ENCODE results near the gene SERPINB6. TPM values are rescaled to one million over a fixed set of nuclear protein-coding genes. Genes with fewer than 3 reads are reported as not detected.
"Not testable (repeated sequence)": the region's sequence is repeated elsewhere in the genome, so short reads cannot be mapped to it uniquely, and the experiment has no call there.

Gene SERPINB6
- polyA plus RNA-seq, 1 of the 3 experiments (the other 2 are of a cell fraction): 102 TPM

GRCh38 chr6:2931055-2931454 lies 40.3 kb downstream of the SERPINB6 start:
- Histone ChIP-seq H2AFZ (ENCODE audit: low read depth) (no peak overlapping the region), H3K4me3 (ENCODE audit: low read depth in 2 of 2, low read length in 1 of 2) (no peak overlapping the region), H3K9me2 (no peaks in the 10 kb centered on the region), H3K4me1 (ENCODE audit: control insufficient read depth in 1 of 2, insufficient read depth in 2 of 2, low read depth in 1 of 2, low read length in 1 of 2) (peaks cover 0 to 6% of the 10 kb centered on the region in 2 experiments; a peak in 1 of 4 replicates), H3K36me3 (replicated peaks in 1 of 2; ENCODE audit: control insufficient read depth in 1 of 2, insufficient read depth in 2 of 2, low read length in 1 of 2) (no peaks in the 10 kb centered on the region), H3K9me3 (no peaks in the 10 kb centered on the region), H3K79me2 (ENCODE audit: insufficient read depth) (no peaks in the 10 kb centered on the region), H3K27ac (ENCODE audit: low read depth in 2 of 2, low read length in 1 of 2) (no peak overlapping the region), H4K20me1 (ENCODE audit: insufficient read depth) (no peaks in the 10 kb centered on the region), H3F3A (replicated peaks; ENCODE audit: insufficient read depth) (no peaks in the 10 kb centered on the region), H3K4me2 (no peak overlapping the region), H3K9ac (no peak overlapping the region), H3K27me3 (ENCODE audit: insufficient read depth) (no peaks in the 10 kb centered on the region)
- DNase-seq: no peak
- 83% methylated on average over 8 of the region's 8 CpGs for WGBS (ENCODE audit: low lambda C conversion rate)
- no peak for TF ChIP-seq ZBTB33 (IDR thresholded peaks at IDR 0.05; ENCODE audit: borderline replicate concordance, low read depth)
- TF ChIP-seq RXRA (IDR thresholded peaks at IDR 0.05; ENCODE audit: borderline replicate concordance, low read depth): no peak
- TF ChIP-seq RAD21 (IDR thresholded peaks at IDR 0.05; ENCODE audit: low read length): no peak
- TF ChIP-seq USF2 (IDR thresholded peaks at IDR 0.05; ENCODE audit: borderline replicate concordance, low read depth, low read length): no peak
- no peak for TF ChIP-seq CTCF (IDR thresholded peaks at IDR 0.05)
- TF ChIP-seq MEF2A (IDR thresholded peaks at IDR 0.05; ENCODE audit: borderline replicate concordance, low read depth): no peak
- no peak for TF ChIP-seq MXI1 (IDR thresholded peaks at IDR 0.05; ENCODE audit: low read depth, low read length)
- no peak for TF ChIP-seq EZH2phosphoT487 (IDR thresholded peaks at IDR 0.05; ENCODE audit: borderline replicate concordance, low read depth)
- no peak for TF ChIP-seq EP300 (IDR thresholded peaks at IDR 0.05; ENCODE audit: borderline replicate concordance in 1 of 2, low read depth in 1 of 2, low read length in 1 of 2)
- no peak for TF ChIP-seq FOSL2 (IDR thresholded peaks at IDR 0.05; ENCODE audit: borderline replicate concordance, low read depth)
- no peak for TF ChIP-seq TEAD4 (IDR thresholded peaks at IDR 0.05; ENCODE audit: borderline replicate concordance, insufficient read depth)
- no peak for TF ChIP-seq FOXM1 (IDR thresholded peaks at IDR 0.05; ENCODE audit: low read depth)
- TF ChIP-seq IRF3 (IDR thresholded peaks at IDR 0.05; ENCODE audit: low read depth, low read length): no peak
- no peak for TF ChIP-seq ELF1 (IDR thresholded peaks at IDR 0.05)
- ChIA-PET POLR2A (no interaction called here), CTCF (interaction anchor here (0.8 to 11.4 kb wide), 28 partner anchors 8 to 193 kb away, joined by 3 to 261 read pairs (median 7); partner anchors contain the start of genes SERPINB1 and WRNIP1)

- H3K4me3 ChIP-seq (ENCODE audit: low read depth in 2 of 2, low read length in 1 of 2); H4K20me1 ChIP-seq (ENCODE audit: insufficient read depth); H3F3A ChIP-seq (replicated peaks; ENCODE audit: insufficient read depth); H3K9me3 ChIP-seq; H3K9ac ChIP-seq; H3K9me2 ChIP-seq; POLR2A ChIA-PET; H3K27me3 ChIP-seq (ENCODE audit: insufficient read depth); H3K4me2 ChIP-seq; H3K79me2 ChIP-seq (ENCODE audit: insufficient read depth); DNase-seq; H2AFZ ChIP-seq (ENCODE audit: low read depth); H3K36me3 ChIP-seq (replicated peaks in 1 of 2; ENCODE audit: control insufficient read depth in 1 of 2, insufficient read depth in 2 of 2, low read length in 1 of 2); H3K27ac ChIP-seq (ENCODE audit: low read depth in 2 of 2, low read length in 1 of 2): not testable (repeated sequence)
- CTCF ChIA-PET: interaction anchor here (0.8 to 11.4 kb wide), 2 partner anchors 82 to 137 kb away, joined by 3 to 261 read pairs; partner anchors contain the start of gene SERPINB1
- peaks cover 0 to 10% of the 10 kb centered on the region in 2 experiments; a peak in 1 of 4 replicates for H3K4me1 ChIP-seq (ENCODE audit: control insufficient read depth in 1 of 2, insufficient read depth in 2 of 2, low read depth in 1 of 2, low read length in 1 of 2)
- 81% methylated on average over 11 of the region's 13 CpGs for WGBS (ENCODE audit: low lambda C conversion rate)
These were observed 43.4 kb downstream of the SERPINB6 start for GRCh38 chr6:2927931-2928330.

All from SK-N-SH (cell line).